ENCODE data around the gene UCMA.
"Not testable (repeated sequence)": the region's sequence is repeated elsewhere in the genome, so short reads cannot be mapped to it uniquely, and the experiment has no call there.

Gene UCMA, protein sequence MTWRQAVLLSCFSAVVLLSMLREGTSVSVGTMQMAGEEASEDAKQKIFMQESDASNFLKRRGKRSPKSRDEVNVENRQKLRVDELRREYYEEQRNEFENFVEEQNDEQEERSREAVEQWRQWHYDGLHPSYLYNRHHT

DNA sequence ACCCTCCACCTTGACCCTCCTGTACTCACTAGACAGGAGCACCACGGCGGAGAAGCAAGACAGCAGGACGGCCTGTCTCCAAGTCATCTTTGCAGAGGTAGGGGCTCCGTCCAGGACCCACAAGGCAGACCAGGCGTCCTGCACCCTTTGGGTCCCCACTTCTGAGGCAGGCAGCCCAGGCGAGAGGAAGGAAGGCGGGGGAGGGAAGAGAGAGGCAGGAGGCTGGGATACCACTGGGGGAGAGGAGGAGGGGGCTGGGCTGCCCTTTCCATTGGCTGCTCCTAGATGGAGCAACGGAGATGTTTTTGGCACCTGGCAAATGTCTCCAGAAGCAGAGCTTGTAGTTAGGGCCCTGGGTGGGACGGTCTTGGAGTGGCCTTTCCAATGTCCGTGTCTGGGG, at the start of gene UCMA:
Gene UCMA (minus strand): TSS at position 203 of the 400 bp plus-strand sequence. CDS start 116 bp downstream, at position 87.
- TF ChIP-seq, protein P1, sequence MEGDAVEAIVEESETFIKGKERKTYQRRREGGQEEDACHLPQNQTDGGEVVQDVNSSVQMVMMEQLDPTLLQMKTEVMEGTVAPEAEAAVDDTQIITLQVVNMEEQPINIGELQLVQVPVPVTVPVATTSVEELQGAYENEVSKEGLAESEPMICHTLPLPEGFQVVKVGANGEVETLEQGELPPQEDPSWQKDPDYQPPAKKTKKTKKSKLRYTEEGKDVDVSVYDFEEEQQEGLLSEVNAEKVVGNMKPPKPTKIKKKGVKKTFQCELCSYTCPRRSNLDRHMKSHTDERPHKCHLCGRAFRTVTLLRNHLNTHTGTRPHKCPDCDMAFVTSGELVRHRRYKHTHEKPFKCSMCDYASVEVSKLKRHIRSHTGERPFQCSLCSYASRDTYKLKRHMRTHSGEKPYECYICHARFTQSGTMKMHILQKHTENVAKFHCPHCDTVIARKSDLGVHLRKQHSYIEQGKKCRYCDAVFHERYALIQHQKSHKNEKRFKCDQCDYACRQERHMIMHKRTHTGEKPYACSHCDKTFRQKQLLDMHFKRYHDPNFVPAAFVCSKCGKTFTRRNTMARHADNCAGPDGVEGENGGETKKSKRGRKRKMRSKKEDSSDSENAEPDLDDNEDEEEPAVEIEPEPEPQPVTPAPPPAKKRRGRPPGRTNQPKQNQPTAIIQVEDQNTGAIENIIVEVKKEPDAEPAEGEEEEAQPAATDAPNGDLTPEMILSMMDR (conservative IDR thresholded peaks at IDR 0.05; ENCODE audit: low read depth, low read length) = no peak
- DNase-seq (ENCODE audit: low read depth) = no peak
- H3K4me3 ChIP-seq (ENCODE audit: low read depth, low read length) = no peak within 1 kb of the TSS

- DNase-seq (ENCODE audit: low read depth); H3K4me3 ChIP-seq (ENCODE audit: low read depth, low read length): not testable (repeated sequence)
Observed at GRCh38 chr10:13282348-13282747, 48.2 kb upstream of the UCMA start.

- peak; percentile 68 for DNase-seq (ENCODE audit: low read depth)
- TF ChIP-seq, protein P1 (conservative IDR thresholded peaks at IDR 0.05; ENCODE audit: low read depth, low read length) = peak; percentile 55
- no peak overlapping the region for H3K4me3 ChIP-seq (ENCODE audit: low read depth, low read length)
Observed at GRCh38 chr10:13276749-13277365, 42.7 kb upstream of the UCMA start.

DNA sequence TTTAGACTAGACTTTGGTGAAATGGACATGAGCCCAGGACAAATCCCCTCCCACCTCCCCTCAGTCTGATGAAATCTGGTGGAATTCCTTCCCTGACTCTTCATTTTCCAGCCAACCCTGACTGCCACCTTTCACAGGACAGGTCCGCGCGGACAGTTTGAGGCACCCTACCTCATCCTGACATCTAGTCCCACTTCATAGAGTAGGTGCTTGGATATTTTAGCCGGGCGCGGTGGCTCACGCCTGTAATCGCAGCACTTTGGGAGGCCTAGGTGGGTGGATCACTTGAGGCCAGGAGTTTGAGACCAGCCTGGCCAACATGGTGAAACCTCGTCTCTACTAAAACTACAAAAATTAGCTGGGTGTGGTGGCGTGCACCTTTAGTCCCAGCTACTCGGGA, 42.0 kb upstream of the UCMA start:
- not testable (repeated sequence) for H3K4me3 ChIP-seq (ENCODE audit: low read depth, low read length); DNase-seq (ENCODE audit: low read depth)

DNA sequence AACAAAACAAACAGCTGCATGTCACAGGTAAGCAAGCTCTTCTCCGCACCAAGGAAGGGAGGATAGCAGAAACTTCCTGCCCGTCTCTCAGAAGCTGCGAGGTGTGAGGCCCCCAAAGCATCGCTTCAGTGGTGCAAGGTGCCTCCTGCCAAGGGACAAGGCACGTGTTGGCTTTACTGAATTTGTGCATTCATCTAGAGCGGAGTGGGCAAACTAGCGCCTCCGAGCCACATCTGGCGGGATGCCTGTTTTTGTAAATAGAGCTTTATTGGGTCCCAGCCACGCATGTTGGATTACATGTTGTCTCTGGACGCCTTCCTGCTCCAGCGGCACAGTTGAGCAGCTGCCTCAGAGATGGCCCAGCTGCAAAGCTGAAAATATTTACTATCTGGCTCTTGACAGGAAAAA, 38.0 kb upstream of the UCMA start:
- H3K4me3 ChIP-seq (ENCODE audit: low read depth, low read length) = peak overlapping the region; percentile 15
- peak; percentile 55 for DNase-seq (ENCODE audit: low read depth)

DNA sequence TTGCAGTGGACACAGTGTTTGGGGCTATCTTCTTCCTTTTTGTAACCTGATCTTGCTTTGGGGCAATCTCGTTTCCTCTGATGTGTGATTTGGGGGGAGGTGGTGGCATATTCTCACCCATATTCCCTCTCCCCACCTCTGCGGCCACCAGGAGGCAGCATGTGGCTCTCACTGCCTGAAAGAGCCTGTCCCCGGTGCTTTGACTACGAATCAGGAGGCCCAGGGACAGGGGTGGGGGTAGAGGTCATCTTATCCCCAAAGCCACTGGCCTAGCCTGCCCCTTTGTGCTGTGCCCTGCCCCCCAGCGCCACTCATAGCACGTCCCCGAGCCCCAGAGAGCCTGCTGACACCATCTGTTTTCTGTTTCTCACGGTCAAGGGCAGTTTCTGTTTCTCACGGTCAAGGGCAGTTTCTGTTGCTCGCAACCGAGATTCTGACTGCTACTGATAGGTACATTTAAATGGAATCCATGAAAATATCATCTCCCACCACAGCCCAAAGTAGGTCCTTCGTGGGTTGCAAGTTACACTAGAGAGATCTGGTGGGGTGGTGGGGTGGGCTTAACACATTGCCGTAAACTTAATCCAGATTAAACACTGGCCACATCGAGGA, 37.5 kb upstream of the UCMA start:
- peak; percentile 29 for DNase-seq (ENCODE audit: low read depth)
- peak overlapping the region; percentile 48 for H3K4me3 ChIP-seq (ENCODE audit: low read depth, low read length)
- TF ChIP-seq, protein P1 (conservative IDR thresholded peaks at IDR 0.05; ENCODE audit: low read depth, low read length) = peak; percentile 80

More for the DNA sequence above, 38.0 kb upstream of the UCMA start:
- TF ChIP-seq, protein P1 (conservative IDR thresholded peaks at IDR 0.05; ENCODE audit: low read depth, low read length) = no peak

DNA sequence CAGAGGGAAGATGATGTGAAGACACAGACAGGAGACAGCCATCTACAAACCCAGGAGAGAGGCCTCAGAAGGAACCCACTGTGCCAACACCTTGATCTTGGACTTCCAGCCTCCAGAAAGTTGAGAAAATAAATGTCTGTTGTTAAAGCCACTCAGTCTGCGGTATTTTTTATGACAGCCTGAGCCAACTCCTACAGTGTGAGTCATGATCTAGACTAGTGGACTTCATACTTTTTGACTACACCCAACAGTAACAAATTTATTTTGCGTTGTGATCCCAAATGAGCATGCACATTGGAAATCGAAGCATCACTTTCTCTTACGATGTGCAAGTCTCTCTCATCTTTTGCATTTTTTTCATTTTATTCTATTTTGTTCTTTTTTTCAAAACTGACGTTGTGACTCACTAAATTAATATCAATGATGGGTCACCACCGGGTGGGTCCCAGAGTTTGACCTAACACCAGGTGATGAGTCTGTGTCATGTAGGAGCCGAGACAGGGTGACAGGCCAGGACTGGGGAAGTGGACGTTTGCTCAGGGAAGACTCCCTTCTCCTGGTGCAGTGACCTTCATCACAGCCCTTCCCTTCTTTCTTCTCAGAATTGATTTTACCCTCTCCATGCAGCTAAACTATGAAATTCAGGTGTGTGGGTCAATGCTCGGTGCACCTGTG, 36.8 kb upstream of the UCMA start:
- no peak overlapping the region for H3K4me3 ChIP-seq (ENCODE audit: low read depth, low read length)
- TF ChIP-seq, protein P1 (conservative IDR thresholded peaks at IDR 0.05; ENCODE audit: low read depth, low read length) = no peak
- peak; percentile 4 for DNase-seq (ENCODE audit: low read depth)

Measured in choroid plexus epithelial cell (primary cell).